ENCODE data around the gene RNF157.
"Not testable (repeated sequence)": the region's sequence is repeated elsewhere in the genome, so short reads cannot be mapped to it uniquely, and the experiment has no call there.

RNF157 gene

DNA sequence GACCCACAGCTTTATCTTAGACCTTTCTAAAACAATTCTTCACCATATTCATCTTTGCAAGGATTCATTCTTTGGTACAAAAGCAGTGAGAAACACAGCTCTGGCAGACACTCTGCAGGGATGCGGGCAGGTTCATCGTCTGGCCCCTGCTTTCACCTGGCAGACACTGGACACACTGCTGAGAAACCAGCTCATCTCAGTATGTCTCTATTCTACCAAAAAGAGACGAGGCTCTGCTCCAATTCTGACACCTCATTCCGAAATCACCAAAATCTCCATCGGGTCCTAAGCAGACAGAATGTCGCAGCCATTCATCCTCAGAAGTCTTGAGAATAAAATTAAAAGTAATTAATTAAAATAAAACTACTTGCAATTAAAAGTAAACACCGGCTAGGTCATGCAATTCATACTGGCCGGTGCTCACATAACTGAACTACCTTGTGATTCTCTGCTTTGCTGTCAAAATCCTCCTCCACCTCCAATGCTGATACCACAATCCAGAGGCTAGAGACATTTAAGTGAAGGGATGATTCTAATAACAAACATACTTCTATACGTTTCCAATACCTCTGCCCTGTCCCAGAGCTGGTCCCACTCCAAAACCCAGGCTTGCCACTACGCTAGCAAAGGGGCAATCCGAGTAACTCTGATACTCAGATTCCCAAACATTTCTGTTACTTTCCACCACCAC, 1.3 kb downstream of the RNF157 start:
- DNase-seq (ENCODE audit: insufficient read length, low spot score), result no peak
- TF ChIP-seq, protein P1, sequence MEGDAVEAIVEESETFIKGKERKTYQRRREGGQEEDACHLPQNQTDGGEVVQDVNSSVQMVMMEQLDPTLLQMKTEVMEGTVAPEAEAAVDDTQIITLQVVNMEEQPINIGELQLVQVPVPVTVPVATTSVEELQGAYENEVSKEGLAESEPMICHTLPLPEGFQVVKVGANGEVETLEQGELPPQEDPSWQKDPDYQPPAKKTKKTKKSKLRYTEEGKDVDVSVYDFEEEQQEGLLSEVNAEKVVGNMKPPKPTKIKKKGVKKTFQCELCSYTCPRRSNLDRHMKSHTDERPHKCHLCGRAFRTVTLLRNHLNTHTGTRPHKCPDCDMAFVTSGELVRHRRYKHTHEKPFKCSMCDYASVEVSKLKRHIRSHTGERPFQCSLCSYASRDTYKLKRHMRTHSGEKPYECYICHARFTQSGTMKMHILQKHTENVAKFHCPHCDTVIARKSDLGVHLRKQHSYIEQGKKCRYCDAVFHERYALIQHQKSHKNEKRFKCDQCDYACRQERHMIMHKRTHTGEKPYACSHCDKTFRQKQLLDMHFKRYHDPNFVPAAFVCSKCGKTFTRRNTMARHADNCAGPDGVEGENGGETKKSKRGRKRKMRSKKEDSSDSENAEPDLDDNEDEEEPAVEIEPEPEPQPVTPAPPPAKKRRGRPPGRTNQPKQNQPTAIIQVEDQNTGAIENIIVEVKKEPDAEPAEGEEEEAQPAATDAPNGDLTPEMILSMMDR (IDR thresholded peaks at IDR 0.05; ENCODE audit: insufficient read depth, missing control alignments), result no peak
- no peak for FAIRE-seq

DNA sequence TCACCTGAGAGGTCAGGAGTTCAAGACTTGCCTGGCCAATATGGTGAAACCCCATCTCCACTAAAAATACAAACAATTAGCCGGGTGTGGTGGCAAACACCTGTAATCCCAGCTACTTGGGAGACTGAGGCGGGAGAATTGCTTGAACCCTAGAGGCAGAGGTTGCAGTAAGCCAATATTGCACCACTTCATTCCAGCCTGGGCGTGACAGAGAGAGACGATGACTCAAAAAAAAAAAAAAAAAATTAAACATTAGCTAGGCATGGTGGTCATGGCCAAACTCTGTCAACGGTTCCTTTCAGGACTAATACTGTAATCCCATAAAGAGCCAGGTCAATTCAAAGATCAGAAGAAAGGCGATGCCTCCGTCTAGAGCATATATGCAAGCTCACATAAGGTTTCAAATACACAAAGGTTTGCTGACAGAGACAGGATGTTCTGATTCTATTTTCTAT, 2.4 kb downstream of the RNF157 start:
- DNase-seq (ENCODE audit: insufficient read length, low spot score), result no peak
- no peak for FAIRE-seq
- TF ChIP-seq, protein P1 (IDR thresholded peaks at IDR 0.05; ENCODE audit: insufficient read depth, missing control alignments), result no peak

DNA sequence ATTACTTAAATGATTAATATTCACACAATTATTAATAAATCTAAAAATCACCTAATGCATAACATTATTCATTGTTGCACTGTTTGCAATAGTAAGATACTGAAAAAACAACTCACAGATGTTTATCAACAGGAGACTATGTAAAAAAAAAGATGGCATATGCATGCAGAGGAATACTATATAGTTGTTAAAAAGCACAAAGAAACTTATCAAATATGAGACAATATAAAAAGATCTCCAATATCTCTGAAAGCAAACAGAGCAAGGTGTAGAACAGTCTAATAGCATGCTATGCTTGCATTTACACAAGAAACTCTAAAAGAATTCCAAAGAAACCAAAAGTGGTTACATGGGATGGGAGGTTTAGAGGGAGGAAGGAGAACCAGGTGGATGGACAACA, 3.7 kb downstream of the RNF157 start:
- FAIRE-seq, result no peak
- TF ChIP-seq, protein P1 (IDR thresholded peaks at IDR 0.05; ENCODE audit: insufficient read depth, missing control alignments), result no peak
- no peak for DNase-seq (ENCODE audit: insufficient read length, low spot score)

DNA sequence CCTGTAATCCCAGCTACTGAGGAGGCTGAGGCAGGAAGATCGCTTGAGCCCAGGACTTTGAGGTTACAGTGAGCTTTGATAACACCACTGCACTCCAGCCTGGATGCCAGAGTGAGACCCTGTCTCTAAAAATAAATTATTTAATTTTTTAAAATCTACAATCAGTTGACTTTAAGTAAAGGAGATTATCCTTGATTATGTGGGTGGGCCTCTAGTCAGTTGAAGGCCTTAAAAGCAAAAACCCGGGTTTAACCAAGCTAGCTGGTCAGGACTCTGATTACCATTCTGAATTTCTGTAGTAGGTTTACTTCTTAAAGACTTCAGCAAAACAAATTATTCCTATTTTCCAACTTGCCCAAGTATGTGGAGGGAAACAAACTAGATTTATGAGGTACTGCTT, 4.4 kb downstream of the RNF157 start:
- DNase-seq (ENCODE audit: insufficient read length, low spot score) (no peak), FAIRE-seq (no peak)
- TF ChIP-seq, protein P1 (IDR thresholded peaks at IDR 0.05; ENCODE audit: insufficient read depth, missing control alignments), result no peak

DNA sequence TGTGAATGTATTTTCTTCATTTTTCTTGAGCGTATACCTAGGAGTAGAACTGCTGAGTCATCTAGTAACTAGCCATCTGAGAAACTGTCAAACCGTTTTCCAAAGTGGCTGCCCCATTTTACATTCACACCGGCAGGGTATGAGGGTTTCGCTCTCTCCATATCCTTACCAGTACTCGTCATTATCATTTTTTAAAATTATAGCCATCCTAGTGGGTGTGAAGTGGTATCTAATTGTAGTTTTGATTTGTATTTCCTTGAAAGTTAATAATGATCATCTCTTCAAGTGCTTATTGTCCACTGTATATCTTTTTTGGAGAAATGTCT, 6.0 kb downstream of the RNF157 start:
- FAIRE-seq (no peak), DNase-seq (ENCODE audit: insufficient read length, low spot score) (no peak)
- TF ChIP-seq, protein P1 (IDR thresholded peaks at IDR 0.05; ENCODE audit: insufficient read depth, missing control alignments), result no peak

DNA sequence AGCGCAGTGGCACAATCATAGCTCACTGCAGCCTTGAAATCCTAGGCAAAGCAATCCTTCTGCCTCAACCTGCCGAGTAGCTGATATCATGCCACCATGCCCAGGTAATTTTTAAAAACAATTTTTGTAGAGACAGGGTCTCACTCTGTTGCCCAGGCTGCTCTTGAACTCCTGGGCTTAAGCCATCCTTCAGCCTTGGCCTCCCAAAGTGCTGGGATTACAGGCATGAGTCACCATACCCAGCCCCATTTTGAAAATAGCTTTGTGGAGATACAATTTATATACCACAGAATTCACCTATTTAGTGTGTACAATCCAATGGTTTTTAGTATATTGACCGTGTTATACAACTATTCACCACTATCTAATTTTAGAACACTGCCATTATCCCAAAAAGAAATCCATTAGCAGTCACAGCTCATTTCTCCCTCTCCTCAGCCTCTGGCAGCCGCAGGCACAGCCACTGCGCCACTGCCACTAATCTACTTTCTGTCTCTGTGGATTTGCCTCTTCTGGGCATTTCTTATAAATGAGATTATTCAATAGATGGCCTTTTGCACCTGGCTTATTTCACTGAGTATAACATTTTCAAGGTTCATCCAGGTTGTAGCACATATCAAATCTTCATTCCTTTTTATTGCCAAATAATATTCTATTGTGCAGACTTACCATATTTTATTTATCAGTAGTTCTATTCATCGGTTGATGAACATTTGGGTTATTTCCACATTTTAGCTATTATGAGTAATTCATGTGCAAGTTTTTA, 6.5 kb downstream of the RNF157 start:
- DNase-seq (ENCODE audit: insufficient read length, low spot score), result no peak
- no peak for FAIRE-seq
- TF ChIP-seq, protein P1 (IDR thresholded peaks at IDR 0.05; ENCODE audit: insufficient read depth, missing control alignments), result no peak

DNA sequence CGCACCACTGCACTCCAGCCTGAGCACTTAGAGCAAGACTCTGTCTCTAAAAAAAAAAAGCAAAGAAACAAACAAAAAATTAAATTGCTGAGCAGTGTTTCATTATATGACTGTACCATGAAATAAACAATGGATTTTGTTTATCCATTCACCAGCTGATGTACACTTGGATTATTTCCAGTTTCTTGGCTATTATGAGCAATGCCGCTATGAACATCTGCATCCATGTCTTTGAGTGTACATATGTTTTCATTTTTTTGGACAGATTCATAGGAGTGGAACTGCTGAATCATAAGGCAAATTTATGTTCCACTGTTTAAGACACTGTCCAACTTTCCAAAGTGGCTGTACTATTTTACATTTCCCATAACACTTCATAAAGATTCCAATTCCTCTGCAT, 8.0 kb downstream of the RNF157 start:
- TF ChIP-seq, protein P1 (IDR thresholded peaks at IDR 0.05; ENCODE audit: insufficient read depth, missing control alignments), result no peak
- no peak for DNase-seq (ENCODE audit: insufficient read length, low spot score)
- FAIRE-seq, result no peak

DNA sequence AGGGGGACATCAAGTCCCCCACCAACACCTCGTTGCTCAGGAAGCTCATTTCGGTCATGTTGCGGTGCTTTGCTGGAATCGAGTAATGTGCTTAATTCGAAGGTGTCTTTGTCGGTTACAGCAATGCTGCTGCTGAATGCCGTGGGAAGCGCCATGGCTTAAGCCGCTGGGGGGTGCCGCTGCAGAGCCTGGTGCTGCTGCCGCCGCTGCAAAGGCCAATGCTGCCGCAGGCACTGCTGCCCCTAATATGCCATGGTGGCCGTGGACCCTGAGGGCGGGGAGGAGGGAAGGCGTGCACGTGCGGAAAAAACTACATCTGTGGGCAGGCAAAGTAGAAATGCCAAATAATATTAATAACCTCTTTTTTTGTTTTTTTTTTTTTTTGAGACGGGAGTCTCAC, 13.5 kb downstream of the RNF157 start:
- not testable (repeated sequence) for DNase-seq (ENCODE audit: insufficient read length, low spot score); FAIRE-seq

DNA sequence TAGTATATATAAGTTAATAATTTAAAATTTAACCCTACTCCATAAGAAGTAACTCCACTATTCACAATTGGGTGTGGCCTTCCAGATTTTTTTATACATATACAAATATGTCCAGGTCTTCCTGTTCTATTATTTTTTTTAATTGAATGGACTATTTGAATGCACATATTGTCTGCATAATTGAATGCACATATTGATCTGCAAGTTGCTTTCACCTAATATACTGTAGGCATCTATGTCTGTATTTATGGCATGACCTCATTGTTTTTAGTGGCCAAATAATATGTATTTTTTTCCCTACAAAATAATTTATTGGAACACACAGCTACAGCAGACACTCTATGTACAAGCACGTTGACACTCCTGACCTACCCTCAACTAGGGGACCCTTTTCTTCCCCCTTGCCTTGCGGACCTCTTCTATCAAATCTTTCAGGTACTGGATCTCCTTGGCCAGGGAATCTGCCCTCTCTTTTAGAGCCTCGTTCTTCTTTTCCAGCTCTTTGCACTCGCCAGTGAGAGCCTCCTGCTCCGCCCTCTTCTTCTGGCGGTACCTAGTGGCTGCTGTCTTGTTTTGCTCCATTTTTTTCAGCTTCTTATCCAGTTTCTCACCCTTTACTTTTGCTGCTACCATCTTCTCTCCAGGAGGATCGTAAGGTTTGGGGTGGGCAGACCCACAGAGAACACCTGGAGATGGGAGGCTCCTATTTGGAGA, 14.8 kb downstream of the RNF157 start:
- DNase-seq (ENCODE audit: insufficient read length, low spot score); FAIRE-seq: not testable (repeated sequence)
